Astrocyte (in vitro differentiated cells and primary cell): Measurements from ENCODE around the gene MRPL3. TPM values are rescaled to one million over a fixed set of nuclear protein-coding genes. Genes with fewer than 3 reads are reported as not detected.

Experiments
- DNase-seq: peaks from one replicate; pipeline ENCODE4 v3.0.0-alpha.2; 2010; ENCODE audit warnings: low read depth
- FAIRE-seq: peaks from 2 replicates; lab custom pipeline; 2011; peaks lifted over from hg19 to GRCh38; lab: Jason Lieb, UNC
- H2AFZ ChIP-seq: 2 replicates; pipeline ENCODE4 v1.6.0; 2012; ENCODE audit warnings: low read depth, low read length, inconsistent platforms
- H3K27ac ChIP-seq: 2 replicates; pipeline ENCODE4 v1.5.1; 2011; ENCODE audit warnings: low read depth, low read length, inconsistent platforms
- H3K27me3 ChIP-seq: 2 replicates; pipeline ENCODE4 v1.6.0; 2011; ENCODE audit warnings: low read length, inconsistent platforms; ENCODE audit not compliant: insufficient read depth
- H3K36me3 ChIP-seq: 2 replicates; pipeline ENCODE4 v1.5.1; 2011; ENCODE audit warnings: low read length, inconsistent platforms; ENCODE audit not compliant: insufficient read depth
- H3K4me1 ChIP-seq: 2 replicates; pipeline ENCODE4 v1.5.1; 2011; ENCODE audit warnings: low read length, inconsistent platforms; ENCODE audit not compliant: insufficient read depth
- H3K4me2 ChIP-seq: 2 replicates; pipeline ENCODE4 v1.6.0; 2012; ENCODE audit warnings: low read length, inconsistent platforms
- H3K4me3 ChIP-seq: 2 replicates; pipeline ENCODE4 v1.5.1; 2011; ENCODE audit warnings: low read depth, mild to moderate bottlenecking, low read length, inconsistent platforms; ENCODE audit not compliant: insufficient read depth
- H3K79me2 ChIP-seq: 2 replicates; pipeline ENCODE4 v1.6.0; 2012; ENCODE audit warnings: mild to moderate bottlenecking, low read length, inconsistent platforms; ENCODE audit not compliant: insufficient read depth
- H3K9ac ChIP-seq: 2 replicates; pipeline ENCODE4 v1.6.0; 2012; ENCODE audit warnings: mild to moderate bottlenecking, low read length, inconsistent platforms
- H3K9me3 ChIP-seq: 2 replicates; pipeline ENCODE4 v1.5.1; 2012; ENCODE audit warnings: low read depth, mild to moderate bottlenecking, low read length, inconsistent platforms; ENCODE audit not compliant: insufficient read depth
- H4K20me1 ChIP-seq: 2 replicates; pipeline ENCODE4 v1.6.0; 2012; ENCODE audit warnings: low read length, inconsistent platforms; ENCODE audit not compliant: insufficient read depth
- H3K27ac Mint-ChIP-seq: one replicate; pipeline ENCODE4 v1.8.0; 2021; ENCODE audit warnings: mild to moderate bottlenecking, mixed read lengths; ENCODE audit not compliant: unreplicated experiment
- H3K27me3 Mint-ChIP-seq: one replicate; pipeline ENCODE4 v1.8.0; 2021; ENCODE audit warnings: low read depth, mixed read lengths; ENCODE audit not compliant: unreplicated experiment
- H3K36me3 Mint-ChIP-seq: one replicate; pipeline ENCODE4 v1.8.0; 2021; ENCODE audit warnings: low read depth, mixed read lengths; ENCODE audit not compliant: unreplicated experiment
- H3K4me1 Mint-ChIP-seq: one replicate; pipeline ENCODE4 v1.8.0; 2021; ENCODE audit warnings: low read depth, mixed read lengths; ENCODE audit not compliant: unreplicated experiment
- H3K4me3 Mint-ChIP-seq: one replicate; pipeline ENCODE4 v1.8.0; 2021; ENCODE audit warnings: mild to moderate bottlenecking, moderate library complexity, mixed read lengths; ENCODE audit not compliant: unreplicated experiment
- H3K9me3 Mint-ChIP-seq: one replicate; pipeline ENCODE4 v1.8.0; 2021; ENCODE audit warnings: mild to moderate bottlenecking, mixed read lengths; ENCODE audit not compliant: unreplicated experiment
- CTCF ChIP-seq: IDR thresholded peaks from 2 replicates; pipeline ENCODE4 v1.5.1; 2011; ENCODE audit warnings: low read depth, mild to moderate bottlenecking, inconsistent platforms, low read length, moderate library complexity; ENCODE audit not compliant: insufficient read depth
- EZH2 ChIP-seq: IDR thresholded peaks from 2 replicates; pipeline ENCODE4 v1.6.1; 2012; ENCODE audit warnings: mild to moderate bottlenecking, low read length, inconsistent platforms; ENCODE audit not compliant: insufficient read depth
- total RNA-seq: library from RNA; stranded (reverse); gene quantifications from 2 replicates; pipeline ENCODE4 v1.2.1, GENCODE V29; 2021

The MRPL3 gene
- total RNA-seq, 1 donor from 2014 or later, result 76.1 TPM

- no peaks in the 10 kb centered on the region for H3K27me3 Mint-ChIP-seq
- H3K9me3 ChIP-seq, result no peaks in the 10 kb centered on the region
- DNase-seq (peak; percentile 12), FAIRE-seq (no peak)
- H3K36me3 Mint-ChIP-seq, result no peaks in the 10 kb centered on the region
- peaks cover 2% of the 10 kb centered on the region for H3K9me3 Mint-ChIP-seq
- no peak overlapping the region for H3K9ac ChIP-seq
- H2AFZ ChIP-seq, result no peak overlapping the region
- TF ChIP-seq CTCF (no peak), EZH2 (no peak)
- no peaks in the 10 kb centered on the region for H3K27me3 ChIP-seq
- H3K4me3 Mint-ChIP-seq, result no peak overlapping the region
- no peak overlapping the region for H3K4me2 ChIP-seq
- H3K79me2 ChIP-seq, result no peaks in the 10 kb centered on the region
- H4K20me1 ChIP-seq, result no peaks in the 10 kb centered on the region
- peaks cover 18% of the 10 kb centered on the region for H3K4me1 Mint-ChIP-seq
- H3K27ac Mint-ChIP-seq, result peak overlapping the region; percentile 29
- H3K4me1 ChIP-seq, result no peaks in the 10 kb centered on the region
- H3K36me3 ChIP-seq, result no peaks in the 10 kb centered on the region
- H3K27ac ChIP-seq, result no peak overlapping the region
- no peak overlapping the region for H3K4me3 ChIP-seq
These were observed 37.4 kb upstream of the MRPL3 start for GRCh38 chr3:131540143-131540542.

GRCh38 chr3:131538968-131539367, 36.2 kb upstream of the MRPL3 start:
- H3K36me3 ChIP-seq, result no peaks in the 10 kb centered on the region
- no peak for FAIRE-seq
- H2AFZ ChIP-seq, result no peak overlapping the region
- H3K9me3 ChIP-seq, result no peaks in the 10 kb centered on the region
- H3K27ac ChIP-seq, result no peak overlapping the region
- H3K4me3 ChIP-seq, result no peak overlapping the region
- H3K4me2 ChIP-seq, result no peak overlapping the region
- H3K9me3 Mint-ChIP-seq, result peaks cover 2% of the 10 kb centered on the region
- H3K27ac Mint-ChIP-seq, result no peak overlapping the region
- no peak for TF ChIP-seq EZH2
- no peak for TF ChIP-seq CTCF
- no peaks in the 10 kb centered on the region for H3K27me3 ChIP-seq
- H3K4me1 ChIP-seq, result no peaks in the 10 kb centered on the region
- no peaks in the 10 kb centered on the region for H3K27me3 Mint-ChIP-seq
- no peak overlapping the region for H3K4me3 Mint-ChIP-seq
- H3K4me1 Mint-ChIP-seq, result peaks cover 15% of the 10 kb centered on the region
- H3K79me2 ChIP-seq, result no peaks in the 10 kb centered on the region
- no peaks in the 10 kb centered on the region for H4K20me1 ChIP-seq
- no peak overlapping the region for H3K9ac ChIP-seq
- H3K36me3 Mint-ChIP-seq, result no peaks in the 10 kb centered on the region
- no peak for DNase-seq

- no peaks in the 10 kb centered on the region for H3K27me3 Mint-ChIP-seq
- Histone ChIP-seq H3K27ac (no peak overlapping the region), H2AFZ (no peak overlapping the region), H3K4me3 (no peak overlapping the region), H3K36me3 (no peaks in the 10 kb centered on the region), H3K4me1 (no peaks in the 10 kb centered on the region), H3K79me2 (no peaks in the 10 kb centered on the region), H3K4me2 (no peak overlapping the region), H3K9ac (no peak overlapping the region), H3K9me3 (no peaks in the 10 kb centered on the region), H3K27me3 (no peaks in the 10 kb centered on the region), H4K20me1 (no peaks in the 10 kb centered on the region)
- TF ChIP-seq EZH2, result no peak
- TF ChIP-seq CTCF, result no peak
- DNase-seq, result no peak
- H3K4me3 Mint-ChIP-seq, result no peak overlapping the region
- no peak for FAIRE-seq
- H3K9me3 Mint-ChIP-seq, result peaks cover 2% of the 10 kb centered on the region
- no peaks in the 10 kb centered on the region for H3K36me3 Mint-ChIP-seq
- H3K4me1 Mint-ChIP-seq, result peaks cover 10% of the 10 kb centered on the region
- no peak overlapping the region for H3K27ac Mint-ChIP-seq
These were observed 34.8 kb upstream of the MRPL3 start for GRCh38 chr3:131537531-131537930.
